BE2C (cell line): ENCODE measurements around the gene DNAJC5.

Experiments
- DNase-seq: peaks from one replicate; pipeline ENCODE4 v3.0.0-alpha.2; 2020
- H3K27me3 ChIP-seq: fragments of 250-450 bp; sonication (Bioruptor Pico); 2 replicates; pipeline ENCODE4 v1.5.1; 2020; ENCODE audit warnings: mild to moderate bottlenecking
- H3K36me3 ChIP-seq: fragments of 250-450 bp; sonication (Bioruptor Pico); 2 replicates; pipeline ENCODE4 v1.5.1; 2020; ENCODE audit warnings: mild to moderate bottlenecking
- H3K4me1 ChIP-seq: fragments of 250-450 bp; sonication (Bioruptor Pico); 2 replicates; pipeline ENCODE4 v1.5.1; 2020
- H3K4me3 ChIP-seq: 2 replicates; pipeline ENCODE4 v1.5.1; 2011; ENCODE audit warnings: low read depth, low read length
- H3K9me3 ChIP-seq: fragments of 250-450 bp; sonication (Bioruptor Pico); 2 replicates; pipeline ENCODE4 v1.5.1; 2020
- TF ChIP-seq, protein P1 (sequence below): IDR thresholded peaks from 2 replicates; pipeline ENCODE4 v1.5.1; 2012; ENCODE audit warnings: mild to moderate bottlenecking, low read depth, low read length

The DNAJC5 gene

DNA sequence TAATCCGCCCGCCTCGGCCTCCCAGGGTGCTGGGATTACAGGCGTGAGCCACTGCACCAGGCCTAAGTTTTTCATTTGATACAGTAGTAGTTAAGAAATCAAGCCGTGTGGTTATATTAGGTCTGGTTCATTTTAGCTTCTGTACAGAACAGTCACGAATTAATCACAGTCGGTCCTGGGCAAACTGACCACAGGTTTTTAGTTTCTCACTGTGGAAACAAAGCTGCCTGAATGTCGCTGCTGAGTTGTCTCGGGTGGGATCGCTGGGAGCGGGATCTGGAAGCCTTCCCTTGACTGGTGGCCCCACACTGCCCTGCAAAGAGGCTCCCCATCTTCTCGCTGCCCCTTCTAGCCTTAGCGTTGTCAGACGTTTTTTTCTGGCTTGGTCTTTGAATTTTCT, 42.7 kb downstream of the DNAJC5 start:
- TF ChIP-seq, protein P1, sequence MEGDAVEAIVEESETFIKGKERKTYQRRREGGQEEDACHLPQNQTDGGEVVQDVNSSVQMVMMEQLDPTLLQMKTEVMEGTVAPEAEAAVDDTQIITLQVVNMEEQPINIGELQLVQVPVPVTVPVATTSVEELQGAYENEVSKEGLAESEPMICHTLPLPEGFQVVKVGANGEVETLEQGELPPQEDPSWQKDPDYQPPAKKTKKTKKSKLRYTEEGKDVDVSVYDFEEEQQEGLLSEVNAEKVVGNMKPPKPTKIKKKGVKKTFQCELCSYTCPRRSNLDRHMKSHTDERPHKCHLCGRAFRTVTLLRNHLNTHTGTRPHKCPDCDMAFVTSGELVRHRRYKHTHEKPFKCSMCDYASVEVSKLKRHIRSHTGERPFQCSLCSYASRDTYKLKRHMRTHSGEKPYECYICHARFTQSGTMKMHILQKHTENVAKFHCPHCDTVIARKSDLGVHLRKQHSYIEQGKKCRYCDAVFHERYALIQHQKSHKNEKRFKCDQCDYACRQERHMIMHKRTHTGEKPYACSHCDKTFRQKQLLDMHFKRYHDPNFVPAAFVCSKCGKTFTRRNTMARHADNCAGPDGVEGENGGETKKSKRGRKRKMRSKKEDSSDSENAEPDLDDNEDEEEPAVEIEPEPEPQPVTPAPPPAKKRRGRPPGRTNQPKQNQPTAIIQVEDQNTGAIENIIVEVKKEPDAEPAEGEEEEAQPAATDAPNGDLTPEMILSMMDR = no peak
- no peaks in the 10 kb centered on the region for H3K4me1 ChIP-seq
- DNase-seq = no peak

DNA sequence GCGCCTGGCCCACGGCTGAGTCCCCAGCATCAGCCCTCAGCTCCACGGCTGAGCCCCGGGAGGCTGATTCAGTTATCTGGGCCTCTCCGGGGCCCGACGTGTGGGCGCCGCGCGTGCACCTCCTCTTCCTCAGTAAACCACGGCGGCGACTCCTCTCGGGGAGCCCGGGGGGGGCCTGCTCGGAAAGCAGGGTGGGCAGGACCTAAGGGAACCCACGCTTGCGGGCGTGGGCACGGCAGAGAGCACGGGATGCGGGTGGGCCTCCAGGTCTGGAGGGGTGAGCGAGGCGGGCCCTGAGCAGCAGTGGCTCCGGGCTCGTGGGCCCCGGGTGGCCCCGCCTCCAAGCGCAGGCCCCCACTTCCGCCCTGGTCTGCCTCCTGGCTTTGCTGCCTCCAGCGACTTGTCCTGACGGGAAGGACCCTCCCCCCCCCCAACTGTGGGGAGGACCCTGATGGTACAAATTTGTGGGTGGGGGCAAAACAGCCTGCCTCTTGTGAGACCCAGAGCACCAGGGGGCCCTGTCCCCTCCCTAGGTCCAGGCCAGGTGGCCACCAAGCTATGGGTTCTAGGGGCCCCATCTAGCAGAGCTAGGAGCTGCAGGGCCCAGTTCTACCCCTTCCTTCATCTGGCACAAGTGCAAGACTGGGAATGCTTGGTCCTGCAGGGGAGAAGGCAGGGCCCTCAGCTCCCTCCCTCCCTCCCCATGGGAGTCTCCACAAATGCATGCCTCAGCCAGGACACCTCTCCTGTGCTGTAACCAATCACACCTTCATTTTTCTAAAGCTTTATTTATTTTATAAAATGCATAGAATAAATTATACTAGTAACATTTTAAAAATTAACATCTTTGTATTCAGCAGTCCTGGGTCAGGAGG, 44.4 kb downstream of the DNAJC5 start:
- Histone ChIP-seq H3K9me3 (no peaks in the 10 kb centered on the region), H3K27me3 (no peaks in the 10 kb centered on the region), H3K4me1 (no peaks in the 10 kb centered on the region), H3K36me3 (peaks cover 66% of the 10 kb centered on the region), H3K4me3 (no peak overlapping the region)
- TF ChIP-seq, protein P1 = no peak
- DNase-seq = no peak

More for the DNA sequence above, 42.7 kb downstream of the DNAJC5 start:
- Histone ChIP-seq H3K4me3 (no peak overlapping the region), H3K36me3 (peaks cover 55% of the 10 kb centered on the region), H3K27me3 (no peaks in the 10 kb centered on the region), H3K9me3 (no peaks in the 10 kb centered on the region)

DNA sequence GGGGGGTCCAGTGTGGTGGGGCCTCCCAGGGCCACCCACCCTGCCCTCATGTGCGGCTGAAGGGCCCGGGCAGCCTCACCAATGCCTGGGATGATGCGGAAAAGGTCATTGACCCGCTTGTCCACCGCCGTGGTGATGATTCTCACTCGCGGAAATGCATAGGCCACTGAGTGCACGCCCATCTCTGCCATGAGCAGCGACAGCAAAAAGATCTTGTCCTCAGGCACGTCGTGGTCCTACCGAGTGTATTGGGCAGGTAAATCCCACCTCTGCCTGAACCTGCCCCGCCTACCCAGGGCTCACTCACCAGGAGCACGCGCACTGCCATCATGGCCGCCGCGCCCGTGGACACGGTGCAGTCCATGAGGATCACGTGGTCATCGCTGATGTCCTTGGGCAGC, 45.1 kb downstream of the DNAJC5 start:
- no peaks in the 10 kb centered on the region for H3K9me3 ChIP-seq
- no peak for DNase-seq
- TF ChIP-seq, protein P1 = no peak
- no peak overlapping the region for H3K4me3 ChIP-seq
- H3K27me3 ChIP-seq = no peaks in the 10 kb centered on the region
- H3K36me3 ChIP-seq = peaks cover 66% of the 10 kb centered on the region
- H3K4me1 ChIP-seq = no peaks in the 10 kb centered on the region

DNA sequence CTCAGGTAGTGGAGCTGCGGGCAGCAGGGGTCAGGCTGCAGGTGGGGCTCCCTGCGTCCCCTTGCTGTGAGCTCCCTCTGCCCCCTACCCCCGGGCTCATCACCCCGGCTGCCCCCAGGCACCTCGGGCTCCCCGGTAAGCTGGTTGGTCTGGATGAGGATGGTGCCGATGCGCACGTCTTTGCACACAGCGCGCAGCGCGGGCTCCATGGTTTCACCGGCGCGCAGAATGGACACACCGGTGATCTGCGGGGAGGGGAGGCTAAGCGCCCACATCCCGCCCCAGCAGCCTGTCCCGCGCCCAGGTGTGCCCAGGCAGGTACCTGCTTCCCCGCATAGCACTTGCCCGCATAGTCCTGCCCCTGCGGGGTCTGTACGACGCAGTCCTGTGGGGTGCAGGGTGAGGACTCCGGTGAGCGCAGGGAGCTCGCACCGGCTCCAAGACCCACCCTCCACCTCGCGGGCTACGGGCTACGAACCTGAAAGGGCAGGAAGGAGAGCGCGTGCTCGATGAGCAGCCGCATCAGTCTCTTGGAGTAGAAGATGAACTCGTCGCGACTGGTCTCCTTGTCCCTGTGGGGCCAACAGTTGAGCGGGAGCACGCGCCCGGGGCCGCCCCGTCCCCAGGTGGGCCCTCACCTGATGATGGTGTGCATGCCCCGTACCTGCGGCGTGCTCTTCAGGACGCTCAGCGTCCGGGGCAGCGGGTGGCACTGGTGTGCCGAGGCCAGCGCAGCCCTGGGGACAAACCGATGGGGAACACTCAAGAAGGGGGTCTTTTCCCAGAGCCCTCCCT, 45.7 kb downstream of the DNAJC5 start:
- no peak for DNase-seq
- no peaks in the 10 kb centered on the region for H3K9me3 ChIP-seq
- TF ChIP-seq, protein P1 = no peak
- no peak overlapping the region for H3K4me3 ChIP-seq
- H3K36me3 ChIP-seq = peaks cover 66% of the 10 kb centered on the region
- no peaks in the 10 kb centered on the region for H3K4me1 ChIP-seq
- H3K27me3 ChIP-seq = no peaks in the 10 kb centered on the region

DNA sequence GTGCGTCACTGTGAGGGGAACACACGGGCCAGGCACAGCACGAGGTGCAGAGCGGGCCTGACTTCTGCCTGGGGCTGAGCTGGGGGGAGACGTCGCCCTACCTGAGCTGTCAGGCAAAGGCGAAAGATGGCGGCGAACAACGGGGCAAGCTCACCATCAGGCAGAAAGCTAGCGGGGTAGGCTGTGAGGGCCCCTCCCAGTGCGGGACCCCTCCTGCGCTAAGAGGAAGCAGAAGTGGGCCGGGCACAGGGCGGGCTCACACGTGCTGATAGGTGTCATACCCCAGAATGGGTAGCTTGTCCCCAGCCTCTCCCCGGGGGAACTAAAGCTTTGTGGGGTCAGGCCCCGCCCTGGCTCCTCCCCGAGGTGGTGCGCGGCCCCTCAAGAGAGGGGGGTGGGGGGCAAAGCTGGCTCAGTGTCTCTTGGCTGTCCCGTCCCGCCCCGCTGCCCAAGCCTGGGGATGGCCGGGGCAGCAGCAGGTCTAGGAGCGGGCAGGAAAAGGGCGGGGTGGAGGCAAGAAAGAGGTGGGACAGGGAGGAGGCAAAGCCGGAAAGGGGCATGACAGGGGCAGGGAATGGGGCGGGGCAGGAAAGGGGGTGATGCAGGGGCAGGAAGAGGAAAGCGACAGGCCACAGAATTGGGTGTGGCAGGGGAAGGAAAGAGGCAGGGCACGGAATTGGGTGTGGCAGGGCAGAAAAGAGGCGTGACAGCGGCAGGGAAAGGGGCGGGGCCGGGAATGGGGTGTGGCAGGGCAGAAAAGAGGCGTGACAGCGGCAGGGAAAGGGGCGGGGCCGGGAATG, 46.6 kb downstream of the DNAJC5 start:
- Histone ChIP-seq H3K4me3 (no peak overlapping the region), H3K4me1 (no peaks in the 10 kb centered on the region), H3K9me3 (no peaks in the 10 kb centered on the region), H3K36me3 (peaks cover 63% of the 10 kb centered on the region), H3K27me3 (no peaks in the 10 kb centered on the region)
- DNase-seq = no peak
- TF ChIP-seq, protein P1 = no peak
